GM18870 (cell line): ENCODE results near the gene FOXR1.
A peak's percentile ranks its signal among the peaks of the same experiment; 100 is the strongest.
"Not testable (repeated sequence)": the region's sequence is repeated elsewhere in the genome, so short reads cannot be mapped to it uniquely, and the experiment has no call there.

ENCODE experiments used
- ATAC-seq: cut with Tn5 transposase; IDR thresholded peaks from one replicate; pipeline ENCODE4 v1.9.1; 2021; ENCODE audit warnings: moderate library complexity; ENCODE audit not compliant: unreplicated experiment

Gene FOXR1

DNA sequence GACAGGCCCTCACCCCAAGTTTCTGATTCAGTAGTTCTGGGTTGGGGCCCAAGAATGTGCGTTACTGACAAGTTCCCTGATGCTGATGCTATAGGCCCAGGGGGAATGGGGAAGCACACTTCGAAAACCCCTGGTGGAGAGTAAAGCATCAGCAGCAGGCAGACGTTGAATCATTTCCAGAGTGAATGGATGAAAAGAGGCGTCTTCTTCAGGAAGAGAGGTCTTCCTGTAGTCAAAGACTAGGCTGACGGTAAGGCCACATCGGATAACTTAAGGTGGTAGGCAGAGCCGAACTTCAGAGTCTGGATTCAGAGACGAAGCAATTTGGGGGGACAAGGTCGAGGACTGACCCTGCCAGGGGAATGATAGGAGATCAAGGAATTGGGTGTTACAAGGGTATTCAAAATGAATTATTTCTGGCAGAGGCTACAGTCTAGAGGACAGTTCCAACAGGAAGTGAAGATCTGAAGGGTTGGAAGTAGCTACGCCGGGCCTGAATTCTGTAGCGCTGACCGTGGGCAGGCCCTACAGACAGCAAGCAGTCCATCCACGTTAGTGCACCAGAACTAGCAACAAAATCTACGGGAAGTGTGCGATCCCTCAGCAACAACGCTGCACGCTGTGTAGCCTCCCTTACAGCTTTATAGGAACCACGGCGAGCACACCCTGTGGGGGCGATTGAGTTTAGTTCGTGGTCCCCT, 25.5 kb downstream of the FOXR1 start:
- ATAC-seq = peak; percentile 19

DNA sequence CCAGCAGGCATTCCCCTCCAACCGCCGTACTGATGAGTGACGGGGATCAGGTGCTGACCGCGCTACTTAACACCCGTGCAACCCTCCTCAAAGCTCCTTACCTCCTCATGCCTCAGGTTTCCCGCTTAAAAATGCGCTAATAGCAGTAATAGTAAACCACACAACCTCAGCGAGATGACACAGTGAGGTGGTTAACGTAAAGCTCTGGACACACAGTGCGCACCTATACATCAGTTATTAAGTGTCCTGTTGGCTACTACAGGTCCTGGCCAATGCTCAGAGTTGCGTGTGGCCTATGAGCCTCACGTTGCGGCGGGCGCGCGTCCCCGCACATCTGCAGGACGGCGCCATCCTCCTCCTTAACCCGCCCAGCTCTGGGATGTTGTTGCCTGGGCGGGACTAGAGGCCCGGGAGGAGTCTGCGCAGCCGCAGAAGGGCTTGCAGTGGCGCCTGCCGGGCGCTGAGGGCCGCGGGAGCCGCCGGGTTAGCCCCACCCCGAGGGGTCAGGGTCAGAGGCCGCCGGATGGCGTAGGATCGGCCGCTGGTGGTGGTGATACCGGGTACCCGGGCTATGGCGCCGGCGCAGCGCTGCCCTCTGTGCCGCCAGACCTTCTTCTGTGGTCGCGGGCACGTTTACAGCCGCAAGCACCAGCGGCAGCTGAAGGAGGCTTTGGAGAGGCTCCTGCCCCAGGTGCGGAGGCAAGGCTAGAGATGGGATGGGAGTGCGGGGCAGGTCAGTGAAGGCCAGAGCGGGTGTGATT, 26.2 kb downstream of the FOXR1 start, which contains the start of gene CENATAC:
CENATAC (plus strand) TSS at position 512 of the 761 bp plus-strand sequence; CDS start at position 572, 60 bp downstream.
- ATAC-seq = peak; percentile 63

DNA sequence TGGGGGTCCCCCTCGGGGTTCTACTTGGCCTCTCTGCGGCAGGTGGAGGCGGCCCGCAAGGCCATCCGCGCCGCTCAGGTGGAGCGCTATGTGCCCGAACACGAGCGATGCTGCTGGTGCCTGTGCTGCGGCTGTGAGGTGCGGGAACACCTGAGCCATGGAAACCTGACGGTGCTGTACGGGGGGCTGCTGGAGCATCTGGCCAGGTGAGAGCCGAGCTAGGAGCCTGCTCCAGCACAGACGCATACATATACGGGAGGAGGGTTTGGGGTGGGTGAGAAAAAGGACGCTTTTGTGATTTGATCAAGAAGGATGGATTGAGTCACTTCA, 26.8 kb downstream of the FOXR1 start:
- no peak for ATAC-seq

DNA sequence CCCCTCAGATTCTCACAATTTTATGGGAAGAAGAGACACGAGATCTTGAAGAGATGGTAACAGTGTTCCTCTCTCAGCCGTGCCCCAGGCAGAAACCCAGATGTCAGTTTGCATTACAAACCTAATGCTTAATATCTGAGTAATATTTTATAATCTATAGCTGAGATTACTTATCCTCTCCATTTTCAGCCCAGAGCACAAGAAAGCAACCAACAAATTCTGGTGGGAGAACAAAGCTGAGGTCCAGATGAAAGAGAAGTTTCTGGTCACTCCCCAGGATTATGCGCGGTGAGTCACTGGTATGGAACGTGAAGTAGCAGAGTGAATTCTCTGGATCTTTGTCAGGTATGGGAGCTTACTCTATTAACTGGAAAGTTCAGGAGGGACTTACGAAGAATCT, 27.3 kb downstream of the FOXR1 start:
- no peak for ATAC-seq

DNA sequence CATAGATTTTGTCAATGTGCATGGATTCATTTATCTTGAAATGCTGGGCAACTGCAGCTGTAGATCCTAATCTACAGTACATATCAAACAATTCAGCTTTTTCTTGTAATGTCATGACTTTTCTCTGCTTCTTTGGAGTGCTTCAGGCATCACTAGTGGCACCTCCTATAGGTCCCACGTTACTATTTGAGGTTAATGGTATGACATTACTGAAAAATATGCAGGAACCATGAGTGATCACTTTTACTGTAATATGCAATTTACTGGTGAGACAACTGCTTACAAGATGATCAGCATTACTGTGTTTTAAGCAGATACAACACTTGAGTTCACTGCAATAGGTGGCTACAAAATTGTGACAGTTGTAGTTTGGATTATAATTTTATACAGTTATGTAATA, 29.3 kb downstream of the FOXR1 start:
- no peak for ATAC-seq

DNA sequence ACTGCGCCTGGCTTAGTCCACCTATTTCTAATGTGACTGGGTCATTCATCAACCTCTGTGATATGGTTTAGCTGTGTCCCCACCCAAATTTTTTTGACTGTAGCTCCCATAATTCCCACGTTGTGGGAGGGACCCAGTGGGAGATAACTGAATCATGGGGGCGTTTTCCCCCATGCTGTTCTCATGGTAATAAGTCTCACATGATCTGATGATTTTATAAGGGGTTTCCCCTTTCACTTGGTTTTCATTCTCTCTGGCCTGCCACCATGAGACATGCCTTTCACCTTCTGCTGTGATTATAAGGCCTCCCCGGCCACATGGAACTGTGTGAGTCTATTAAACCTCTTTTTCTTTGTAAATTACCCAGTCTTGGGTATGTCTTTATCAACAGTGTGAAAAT, 35.1 kb downstream of the FOXR1 start:
- ATAC-seq = no peak

DNA sequence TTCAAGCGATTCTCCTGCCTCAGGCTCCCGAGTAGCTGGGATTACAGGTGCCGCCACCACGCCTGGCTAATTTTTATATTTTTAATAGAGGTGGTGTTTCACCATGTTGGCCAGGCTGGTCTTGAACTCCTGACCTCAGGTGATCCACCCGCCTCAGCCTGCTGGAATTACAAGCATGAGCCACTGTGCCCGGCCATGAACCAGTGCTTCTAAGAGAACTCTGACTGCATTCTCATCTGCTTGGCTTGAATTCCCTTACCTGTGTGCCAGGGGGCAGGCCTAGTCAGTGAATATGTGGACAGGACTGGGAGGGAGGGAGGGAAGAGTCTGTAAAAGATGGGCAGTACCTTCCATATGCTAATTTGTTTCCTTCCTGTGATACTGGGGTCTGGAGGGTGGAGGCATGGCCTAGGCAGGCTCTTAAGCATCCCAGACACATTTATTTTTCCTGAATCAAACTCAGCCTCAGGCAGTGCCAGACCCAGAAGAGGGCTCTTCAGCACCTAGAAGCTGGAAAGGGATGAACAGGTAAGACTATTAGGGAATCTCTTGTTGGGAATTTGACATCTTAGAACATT, 40.0 kb downstream of the FOXR1 start:
- ATAC-seq = no peak

DNA sequence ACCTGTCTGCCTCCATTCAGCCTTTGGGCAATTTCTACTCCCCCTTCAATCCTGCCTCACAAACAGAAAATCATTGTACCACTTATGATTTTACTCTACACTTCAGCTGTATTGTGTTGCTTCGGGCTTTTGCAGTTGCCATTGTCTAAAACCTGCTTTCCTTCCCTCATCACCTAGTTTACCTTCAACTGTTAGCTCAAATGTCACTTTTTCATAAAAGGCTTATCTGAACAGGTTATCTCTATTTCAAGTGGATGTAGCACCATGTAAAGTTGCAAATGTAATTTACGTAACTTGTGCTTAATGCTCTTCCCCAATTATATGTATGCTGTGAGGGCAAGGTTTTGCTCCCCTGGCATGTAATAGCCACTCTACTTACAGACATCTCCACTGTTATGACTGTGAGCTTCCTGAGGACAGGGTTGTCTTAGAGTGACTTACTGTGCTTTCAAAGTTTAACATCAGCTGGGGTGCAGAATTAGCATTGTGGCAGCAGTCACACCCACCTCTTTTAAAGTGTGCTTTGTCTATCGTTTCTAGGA, 41.1 kb downstream of the FOXR1 start:
- no peak for ATAC-seq

DNA sequence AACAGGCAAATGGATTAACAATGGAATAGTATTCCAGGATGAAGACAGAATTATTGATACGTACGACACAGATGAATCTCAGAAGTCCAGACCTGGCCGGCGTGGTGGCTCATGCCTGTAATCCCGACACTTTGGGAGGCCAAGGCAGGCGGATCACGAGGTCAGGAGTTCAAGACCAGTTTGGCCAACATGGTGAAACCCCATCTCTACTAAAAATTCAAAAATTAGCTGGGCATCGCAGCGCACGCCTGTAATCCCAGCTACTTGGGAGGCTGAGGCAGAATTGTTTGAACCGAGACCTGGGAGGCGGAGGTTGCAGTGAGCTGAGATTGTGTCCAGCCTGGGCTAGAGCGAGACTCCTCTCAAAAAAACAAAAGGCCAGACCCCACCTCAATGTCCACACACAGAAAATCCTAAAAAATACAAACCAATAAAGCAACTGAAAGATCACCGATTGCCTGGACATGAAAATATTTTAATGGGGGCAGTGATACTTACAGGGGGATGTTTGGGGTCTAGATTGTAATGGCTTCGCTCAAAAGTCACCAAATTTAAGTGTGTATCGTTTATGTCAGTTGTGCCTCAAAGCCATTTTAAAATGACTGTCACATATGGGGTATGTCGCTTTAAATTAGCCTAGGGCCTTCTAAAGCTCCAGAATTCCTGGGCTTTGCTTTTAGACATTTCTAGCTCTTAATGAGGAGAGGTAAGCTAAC, 42.8 kb downstream of the FOXR1 start:
- no peak for ATAC-seq

DNA sequence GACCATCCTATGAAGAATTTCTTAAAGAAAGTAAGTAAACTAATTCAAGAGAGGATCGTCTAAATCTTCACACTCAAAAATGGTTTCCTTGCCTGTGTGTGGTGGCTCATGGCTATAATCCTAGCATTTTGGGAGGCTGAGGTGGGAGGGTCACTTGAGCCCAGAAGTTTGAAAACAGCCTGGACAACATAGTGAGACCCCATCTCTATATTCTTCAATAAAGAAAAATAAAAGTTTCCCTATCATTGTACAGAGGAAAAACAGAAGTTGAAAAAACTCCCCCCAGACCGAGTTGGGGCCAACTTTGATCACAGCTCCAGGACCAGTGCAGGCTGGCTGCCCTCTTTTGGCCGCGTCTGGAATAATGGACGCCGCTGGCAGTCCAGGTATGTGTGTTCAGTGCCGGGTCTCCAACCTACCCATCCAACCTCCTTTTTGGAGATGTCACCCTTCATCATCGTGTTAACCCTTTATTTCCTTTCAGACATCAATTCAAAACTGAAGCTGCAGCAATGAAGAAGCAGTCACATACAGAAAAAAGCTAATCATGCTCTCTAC, 43.6 kb downstream of the FOXR1 start:
- ATAC-seq = no peak

DNA sequence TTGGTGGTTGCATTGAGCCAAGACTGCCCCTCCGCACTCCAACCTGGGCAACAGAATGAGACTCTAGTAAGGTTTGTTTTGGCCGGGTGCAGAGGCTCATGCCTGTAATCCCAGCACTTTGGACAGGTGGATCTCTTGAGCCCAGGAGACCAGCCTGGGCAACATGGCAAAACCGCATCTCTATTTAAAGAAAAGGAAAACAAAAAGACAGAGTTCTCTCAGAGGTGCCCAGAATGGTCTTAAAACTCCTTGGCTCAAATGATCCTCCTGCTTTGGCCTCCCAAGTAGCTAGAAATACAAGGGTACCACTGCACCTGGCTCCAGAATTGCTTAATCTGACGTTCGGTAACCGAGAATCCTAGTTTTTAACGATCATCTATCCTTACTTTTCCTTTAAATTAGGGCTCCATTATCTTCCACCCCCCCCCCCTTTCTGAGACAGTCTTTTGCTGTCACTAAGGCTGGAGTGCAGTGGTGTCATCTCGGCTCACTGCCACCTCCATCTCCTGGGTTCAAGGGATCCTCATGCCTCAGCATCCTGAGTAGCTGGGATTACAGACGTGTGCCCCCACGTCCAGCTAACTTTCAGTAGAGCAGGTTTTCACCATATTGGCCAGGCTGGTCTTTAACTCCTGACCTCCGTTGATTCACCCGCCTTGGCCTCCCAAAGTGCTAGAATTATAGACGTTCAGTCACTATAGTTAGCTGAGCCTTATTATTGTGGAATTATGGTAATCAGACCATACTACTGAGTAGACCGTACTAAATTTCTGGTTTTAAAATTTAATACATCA, 44.9 kb downstream of the FOXR1 start:
- ATAC-seq = no peak

DNA sequence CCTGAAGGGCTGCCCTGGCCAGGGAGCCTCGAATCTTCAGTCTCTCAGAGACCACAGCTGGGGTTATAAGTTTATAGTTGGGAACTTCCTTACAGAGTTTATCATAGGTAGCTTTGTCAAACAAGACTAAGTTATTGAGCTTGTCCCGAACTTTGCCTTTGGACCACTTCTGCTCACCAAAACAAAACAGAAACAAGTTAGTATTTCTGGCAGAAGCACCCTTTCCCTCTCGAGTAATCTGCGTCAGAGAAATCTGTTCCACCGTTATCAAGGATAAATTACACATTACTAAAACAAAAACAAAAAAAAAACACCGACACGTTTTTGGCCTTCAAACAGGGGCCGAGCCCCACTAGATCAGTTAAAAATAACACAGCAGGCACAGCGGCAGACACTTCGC, 45.8 kb downstream of the FOXR1 start:
- not testable (repeated sequence) for ATAC-seq

DNA sequence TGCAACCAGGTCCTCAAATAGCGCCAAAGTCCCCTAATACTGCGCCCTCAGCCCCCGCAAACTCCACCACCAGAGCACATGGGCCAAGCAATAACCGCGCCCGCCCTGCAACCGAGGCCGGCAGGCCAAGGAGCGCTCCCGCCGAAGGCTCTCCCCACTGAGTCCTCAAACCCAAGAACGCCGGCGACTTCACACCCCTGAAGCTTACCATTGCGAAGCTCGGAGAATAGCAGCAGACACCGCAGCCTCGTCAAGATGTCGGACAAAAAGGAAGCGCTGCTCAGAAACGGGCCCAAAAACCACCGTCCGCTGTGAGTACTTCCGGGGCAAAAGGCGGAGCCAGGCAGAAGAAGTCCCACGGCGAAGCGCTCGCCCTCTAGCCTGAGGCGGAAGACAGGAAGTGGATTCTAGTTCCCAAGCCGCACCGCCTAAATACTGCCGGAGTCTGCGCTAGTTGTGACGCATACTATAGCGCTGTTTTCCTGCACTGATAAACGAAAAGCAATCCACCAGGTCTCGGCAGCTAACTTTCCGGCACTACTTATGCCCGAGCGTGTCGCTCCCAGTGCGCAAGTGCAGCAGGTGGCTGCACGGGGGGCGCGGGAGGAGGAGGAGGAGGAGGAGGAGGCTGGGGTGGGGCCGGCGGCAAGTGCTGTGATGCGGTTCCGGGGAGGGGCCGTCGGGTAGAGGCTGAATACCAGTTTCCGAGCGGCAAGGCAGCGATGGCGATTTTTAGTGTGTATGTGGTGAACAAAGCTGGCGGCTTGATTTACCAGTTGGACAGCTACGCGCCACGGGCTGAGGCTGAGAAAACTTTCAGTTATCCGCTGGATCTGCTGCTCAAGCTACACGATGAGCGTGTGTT, 46.7 kb downstream of the FOXR1 start, which contains the start of the genes RPS25 and TRAPPC4:
RPS25 (minus strand) TSS at position 270 of the 865 bp plus-strand sequence; CDS start at position 211, 59 bp downstream.
TRAPPC4 (plus strand) TSS at position 693 of the 865 bp plus-strand sequence; CDS start at position 723, 30 bp downstream.
- peak; percentile 85 for ATAC-seq

DNA sequence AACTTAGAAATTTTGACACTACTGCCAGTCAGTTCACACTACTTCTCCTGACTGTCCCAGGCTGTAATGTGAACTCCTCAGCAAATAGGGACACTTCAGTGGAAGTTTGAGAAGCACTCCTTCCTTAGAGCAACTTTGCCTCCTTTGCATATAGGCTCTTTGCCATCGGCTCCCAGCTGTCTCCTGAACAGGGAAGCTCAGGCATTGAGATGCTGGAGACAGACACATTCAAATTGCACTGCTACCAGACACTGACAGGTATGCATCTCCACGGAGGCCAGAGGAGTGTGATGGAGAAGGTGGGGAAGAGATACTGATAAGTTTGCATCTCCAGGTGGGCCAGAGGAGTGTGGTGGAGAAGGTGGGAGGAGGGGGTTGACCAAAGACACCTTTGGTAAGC, 48.4 kb downstream of the FOXR1 start:
- no peak for ATAC-seq

DNA sequence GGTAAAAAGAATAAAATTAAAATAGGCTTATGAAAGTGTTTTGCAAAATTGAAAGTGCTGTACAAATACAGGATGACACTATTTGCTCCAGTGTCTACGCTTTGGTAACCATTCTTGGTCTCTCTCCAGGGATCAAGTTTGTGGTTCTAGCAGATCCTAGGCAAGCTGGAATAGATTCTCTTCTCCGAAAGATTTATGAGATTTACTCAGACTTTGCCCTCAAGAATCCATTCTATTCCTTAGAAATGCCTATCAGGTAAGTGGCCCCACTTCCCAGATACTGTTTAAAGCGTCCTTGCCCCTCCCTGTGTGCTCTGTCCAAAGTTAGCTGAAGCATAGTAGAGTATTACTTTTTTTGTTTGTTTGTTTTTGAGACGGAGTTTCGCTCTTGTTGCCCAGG, 50.1 kb downstream of the FOXR1 start:
- no peak for ATAC-seq

DNA sequence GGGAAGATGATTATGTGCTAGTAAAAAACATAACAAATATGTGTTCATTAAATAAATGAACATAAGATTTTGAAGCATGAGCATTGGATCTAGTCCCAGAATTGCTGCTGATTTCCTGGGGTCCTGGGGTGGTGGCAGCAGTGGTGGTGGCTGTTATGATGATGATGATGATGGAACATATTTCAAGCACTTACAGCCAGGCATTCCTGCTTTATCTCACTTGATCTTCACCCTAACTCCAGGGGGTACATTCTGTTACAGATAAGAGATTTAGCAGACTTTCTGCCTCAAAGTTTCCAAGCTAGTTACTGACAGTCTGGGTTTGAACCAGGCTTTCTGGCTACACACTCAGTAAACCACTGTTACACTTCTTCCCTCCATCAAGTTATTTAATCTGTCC, 52.2 kb downstream of the FOXR1 start:
- no peak for ATAC-seq

DNA sequence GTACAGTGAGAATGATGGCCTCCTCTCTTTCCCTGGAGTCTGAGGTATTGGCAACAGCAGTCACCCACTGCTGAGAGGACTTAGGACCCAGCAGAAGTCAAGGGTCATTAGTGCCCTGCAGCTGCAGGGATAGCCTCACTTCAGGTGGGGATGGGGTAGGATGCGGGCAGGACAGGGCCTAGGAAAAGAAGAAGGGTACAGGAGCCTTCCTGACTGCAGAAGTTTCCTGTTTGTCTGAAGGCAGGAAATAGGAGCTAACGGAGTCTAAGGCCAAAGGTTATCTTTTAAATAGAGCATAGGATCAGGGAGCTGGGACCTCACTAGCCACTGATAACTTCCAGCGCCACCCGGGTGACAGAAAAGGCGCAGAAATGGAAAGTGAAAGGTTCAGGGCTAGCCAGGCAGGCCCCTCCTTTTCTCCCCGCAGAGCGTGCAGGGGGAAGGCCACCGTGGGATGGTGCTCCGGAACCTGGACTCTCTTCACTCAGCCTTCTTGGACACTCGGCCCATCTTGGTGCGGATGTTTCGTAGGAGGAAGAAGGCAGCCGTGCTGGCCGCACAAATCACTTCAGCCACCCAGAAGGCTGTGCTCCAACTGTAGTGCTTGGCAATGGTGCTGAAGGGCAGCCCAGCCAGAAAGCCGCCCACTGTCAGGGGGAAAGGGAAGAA, 53.0 kb downstream of the FOXR1 start:
- no peak for ATAC-seq

DNA sequence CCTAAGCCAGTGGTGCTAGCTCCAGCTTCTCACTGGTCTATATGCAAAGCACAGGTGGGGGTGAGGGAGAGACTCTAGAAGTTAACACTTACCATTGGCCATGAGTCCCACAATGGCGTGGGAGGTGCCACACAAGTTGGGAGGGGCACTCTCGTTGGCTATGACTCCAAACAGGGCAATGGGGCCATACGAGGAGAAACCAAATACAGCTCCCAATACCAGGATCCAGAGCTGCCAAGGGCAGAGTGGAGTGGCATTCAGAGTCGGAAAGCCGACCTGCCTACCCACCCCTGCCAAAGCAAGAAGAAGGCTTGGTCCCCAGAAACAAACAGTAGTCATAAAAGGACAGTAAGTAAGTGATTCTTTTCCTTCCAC, 53.5 kb downstream of the FOXR1 start:
- ATAC-seq = no peak
